ENCODE data around the gene TUBD1. TPM values are rescaled to one million over a fixed set of nuclear protein-coding genes. Genes with fewer than 3 reads are reported as not detected.

Gene TUBD1
- total and polyA plus RNA-seq, 2 of the 13 experiments (the other 11 are each of a cell fraction or from before 2014, with no cell fraction given): 18.2 to 25.9 TPM

- no peaks in the 10 kb centered on the region for H4K20me1 ChIP-seq (ENCODE audit: insufficient read depth, low read length)
- peak overlapping the region; percentile 59 for H3K4me2 ChIP-seq (ENCODE audit: low read depth, low read length)
- H3K9ac ChIP-seq (ENCODE audit: insufficient read depth, low read depth, low read length): peak overlapping the region; percentile 74
- WGBS (ENCODE audit: low lambda C conversion rate): 67% methylated on average over 2 of the region's 2 CpGs
- ATAC-seq: no peak
- intact Hi-C loops (cut with micrococcal nuclease; ENCODE audit: unreplicated experiment): no loop called here
- no peaks in the 10 kb centered on the region for H3K27me3 ChIP-seq (ENCODE audit: control insufficient read depth in 1 of 2, insufficient read depth in 2 of 2, low read length in 2 of 2)
- ChIA-PET POLR2A (interaction anchor here (0.9 to 3.0 kb wide), 9 partner anchors 10 to 73 kb away, joined by 5 to 79 read pairs (median 9); no protein-coding TSS in a partner anchor), CTCF (ENCODE audit: low intra/inter-chr PET ratio, low total read pairs) (no interaction called here)
- H3K36me3 ChIP-seq (replicated peaks in 1 of 2; ENCODE audit: control insufficient read depth in 1 of 2, insufficient read depth in 2 of 2, low read length in 2 of 2): no peaks in the 10 kb centered on the region; a peak in 1 of 5 replicates
- H3K27ac ChIP-seq (ENCODE audit: extremely low read length, insufficient read depth, low read length): peak overlapping the region; percentile 90
- FAIRE-seq: no peak
- H3K4me3 ChIP-seq (replicated peaks in 1 of 3; ENCODE audit: insufficient read depth in 1 of 3, low read depth in 2 of 3, low read length in 3 of 3): 0 out of 6 replicates have a peak overlapping the region, but pooled peaks of 1 of the 3 experiments have one; percentile 26
- peaks cover 84% of the 10 kb centered on the region for H3K4me1 ChIP-seq (ENCODE audit: insufficient read depth, low read length)
- DNase-seq (ENCODE audit: low spot score): no peak
- in situ Hi-C loops (cut with HindIII; ENCODE audit: extremely low pct_ligation_motif_present, low pct_unique_long_range_greater_than_20kb): no loop called here
- no TSS peak for BruUV-seq (replicated peaks)
- H3K9me3 ChIP-seq (ENCODE audit: low read length): no peaks in the 10 kb centered on the region
- TF ChIP-seq MED13 (CRISPR knock-in tag; IDR thresholded peaks at IDR 0.05) (no peak), CREB1 (IDR thresholded peaks at IDR 0.05) (no peak), CREB1 (CRISPR knock-in tag; IDR thresholded peaks at IDR 0.05) (0 out of 2 replicates have a peak, but pooled peaks have one; percentile 13), POLR2G (IDR thresholded peaks at IDR 0.05; ENCODE audit: low read depth, low read length) (peak; percentile 17; the same call in 1 of the 2 replicates), XBP1 (CRISPR knock-in tag; IDR thresholded peaks at IDR 0.05) (no peak)
- H2AFZ ChIP-seq (ENCODE audit: low read length): no peak overlapping the region
- H3K79me2 ChIP-seq (ENCODE audit: insufficient read depth, low read length): peaks cover 15% of the 10 kb centered on the region
Observed at GRCh38 chr17:59828478-59828760, 64.3 kb downstream of the TUBD1 start.

DNA sequence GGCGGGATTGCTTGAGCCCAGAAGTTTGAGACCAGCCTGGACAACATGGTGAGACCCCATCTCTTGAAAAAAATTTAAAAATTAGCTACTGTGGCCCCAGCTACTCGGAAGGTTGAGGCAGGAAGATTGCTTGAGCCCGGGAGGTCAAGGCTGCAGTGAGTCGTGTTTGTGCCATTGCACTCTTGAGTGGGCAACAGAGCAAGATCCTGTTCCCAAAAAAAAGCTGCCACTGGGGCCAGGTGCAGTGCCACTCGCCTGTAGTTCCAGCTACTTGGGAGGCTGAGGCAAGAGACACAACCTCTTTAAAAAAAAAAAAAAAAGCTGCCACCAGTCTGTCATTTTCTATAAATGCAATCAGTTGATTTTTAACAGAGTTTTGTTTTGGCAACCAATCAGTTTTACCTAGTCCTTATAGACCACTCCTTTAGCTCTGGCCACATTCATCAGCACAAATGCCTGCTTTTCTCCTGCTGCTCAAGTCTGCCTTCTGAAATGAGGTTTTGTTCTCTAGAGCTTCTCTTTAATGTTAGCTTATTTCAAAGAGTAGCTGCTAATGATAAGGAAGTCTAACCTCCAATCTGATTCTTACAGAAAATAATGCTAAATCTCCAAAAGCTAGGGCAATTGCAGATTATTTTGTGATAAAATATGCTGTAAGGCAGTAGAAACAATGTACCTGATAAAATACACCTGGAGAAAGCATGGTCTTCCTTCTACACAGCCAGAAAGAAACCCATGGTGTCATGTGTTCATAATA lies 64.8 kb downstream of the TUBD1 start:
- peak; percentile 35 for ATAC-seq
- peak overlapping the region; percentile 12; the same call in 1 of the 2 replicates for H3K4me2 ChIP-seq (ENCODE audit: low read depth, low read length)
- TF ChIP-seq, protein P1, sequence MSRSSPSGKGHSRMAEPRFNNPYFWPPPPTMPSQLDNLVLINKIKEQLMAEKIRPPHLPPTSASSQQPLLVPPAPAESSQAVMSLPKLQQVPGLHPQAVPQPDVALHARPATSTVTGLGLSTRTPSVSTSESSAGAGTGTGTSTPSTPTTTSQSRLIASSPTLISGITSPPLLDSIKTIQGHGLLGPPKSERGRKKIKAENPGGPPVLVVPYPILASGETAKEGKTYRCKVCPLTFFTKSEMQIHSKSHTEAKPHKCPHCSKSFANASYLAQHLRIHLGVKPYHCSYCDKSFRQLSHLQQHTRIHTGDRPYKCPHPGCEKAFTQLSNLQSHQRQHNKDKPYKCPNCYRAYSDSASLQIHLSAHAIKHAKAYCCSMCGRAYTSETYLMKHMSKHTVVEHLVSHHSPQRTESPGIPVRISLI (CRISPR knock-in tag; IDR thresholded peaks at IDR 0.05; ENCODE audit: borderline replicate concordance): peak; percentile 55; the same call in 1 of the 2 replicates
- TF ChIP-seq, protein P2, sequence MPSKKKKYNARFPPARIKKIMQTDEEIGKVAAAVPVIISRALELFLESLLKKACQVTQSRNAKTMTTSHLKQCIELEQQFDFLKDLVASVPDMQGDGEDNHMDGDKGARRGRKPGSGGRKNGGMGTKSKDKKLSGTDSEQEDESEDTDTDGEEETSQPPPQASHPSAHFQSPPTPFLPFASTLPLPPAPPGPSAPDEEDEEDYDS (CRISPR knock-in tag; IDR thresholded peaks at IDR 0.05): peak; percentile 53; the same call in 1 of the 2 replicates
- TF ChIP-seq PHF5A (CRISPR knock-in tag; IDR thresholded peaks at IDR 0.05; ENCODE audit: low read depth, unreplicated experiment): no peak
- TF ChIP-seq YEATS2 (CRISPR knock-in tag; IDR thresholded peaks at IDR 0.05; ENCODE audit: borderline replicate concordance): 0 out of 2 replicates have a peak, but pooled peaks have one; percentile 11
- TF ChIP-seq ZNF569 (CRISPR knock-in tag; IDR thresholded peaks at IDR 0.05; ENCODE audit: borderline replicate concordance): no peak
- TF ChIP-seq ZNF800 (CRISPR knock-in tag; IDR thresholded peaks at IDR 0.05): 0 out of 2 replicates have a peak, but pooled peaks have one; percentile 14
- 0 out of 2 replicates have a peak, but pooled peaks have one; percentile 18 for TF ChIP-seq ELF3 (CRISPR knock-in tag; IDR thresholded peaks at IDR 0.05)
- no peak for TF ChIP-seq PAF1 (CRISPR knock-in tag; IDR thresholded peaks at IDR 0.05)
- peak; percentile 82 for TF ChIP-seq ZNF121 (CRISPR knock-in tag; IDR thresholded peaks at IDR 0.05)

More for the DNA sequence above, 64.8 kb downstream of the TUBD1 start:
- peaks cover 15% of the 10 kb centered on the region for H3K79me2 ChIP-seq (ENCODE audit: insufficient read depth, low read length)
- intact Hi-C loops (cut with micrococcal nuclease; ENCODE audit: unreplicated experiment) (no loop called here), in situ Hi-C loops (cut with HindIII; ENCODE audit: extremely low pct_ligation_motif_present, low pct_unique_long_range_greater_than_20kb) (no loop called here)
- no peak for DNase-seq (ENCODE audit: low spot score)
- no peaks in the 10 kb centered on the region for H3K9me3 ChIP-seq (ENCODE audit: low read length)
- H2AFZ ChIP-seq (ENCODE audit: low read length): no peak overlapping the region
- TSS peak; percentile 35 for BruUV-seq (replicated peaks)
- H4K20me1 ChIP-seq (ENCODE audit: insufficient read depth, low read length): no peaks in the 10 kb centered on the region
- peak overlapping the region; percentile 74 for H3K9ac ChIP-seq (ENCODE audit: insufficient read depth, low read depth, low read length)
- H3K4me1 ChIP-seq (ENCODE audit: insufficient read depth, low read length): peaks cover 80% of the 10 kb centered on the region
- no peak overlapping the region for H3K4me3 ChIP-seq (replicated peaks in 1 of 3; ENCODE audit: insufficient read depth in 1 of 3, low read depth in 2 of 3, low read length in 3 of 3)
- H3K27me3 ChIP-seq (ENCODE audit: control insufficient read depth in 1 of 2, insufficient read depth in 2 of 2, low read length in 2 of 2): no peaks in the 10 kb centered on the region
- ChIA-PET POLR2A (interaction anchor here (0.9 to 3.0 kb wide), 8 partner anchors 10 to 73 kb away, joined by 5 to 79 read pairs (median 10); no protein-coding TSS in a partner anchor), CTCF (ENCODE audit: low intra/inter-chr PET ratio, low total read pairs) (no interaction called here)
- H3K36me3 ChIP-seq (replicated peaks in 1 of 2; ENCODE audit: control insufficient read depth in 1 of 2, insufficient read depth in 2 of 2, low read length in 2 of 2): peaks cover under 1 to 1% of the 10 kb centered on the region in 2 experiments; a peak in 3 of 5 replicates
- FAIRE-seq: peak; percentile 64
- WGBS (ENCODE audit: low lambda C conversion rate): 89% methylated on average over 5 of the region's 5 CpGs
- peak overlapping the region; percentile 90 for H3K27ac ChIP-seq (ENCODE audit: extremely low read length, insufficient read depth, low read length)
